Neural cell (in vitro differentiated cells): Measurements from ENCODE around the gene HLF.

Experiments used
- CTCF ChIP-seq: fragments of 450-650 bp; IDR thresholded peaks from 2 replicates; pipeline ENCODE4 v1.5.1; 2014; ENCODE audit warnings: antibody characterized with exemption, mild to moderate bottlenecking, moderate library complexity; ENCODE audit not compliant: poor library complexity, severe bottlenecking
- EP300 ChIP-seq: fragments of 450-650 bp; conservative IDR thresholded peaks from 2 replicates; pipeline ENCODE4 v1.6.1; 2014; ENCODE audit warnings: antibody characterized with exemption, mild to moderate bottlenecking, moderate library complexity; ENCODE audit not compliant: poor library complexity, severe bottlenecking
- EZH2 ChIP-seq: fragments of 200-600, 300-800 bp; shearing (Covaris generic), sonication (generic); IDR thresholded peaks from 2 replicates; pipeline ENCODE4 v1.6.1; 2014; ENCODE audit warnings: antibody characterized with exemption, low read length, borderline replicate concordance, mild to moderate bottlenecking; ENCODE audit not compliant: insufficient read depth, poor library complexity, severe bottlenecking
- MXI1 ChIP-seq: fragments of 450-650 bp; conservative IDR thresholded peaks from 2 replicates; pipeline ENCODE4 v1.6.1; 2014; ENCODE audit warnings: antibody characterized with exemption, mild to moderate bottlenecking; ENCODE audit not compliant: poor library complexity, severe bottlenecking
- POLR2AphosphoS5 ChIP-seq: IDR thresholded peaks from 2 replicates; pipeline ENCODE4 v1.6.1; 2012
- RAD21 ChIP-seq: fragments of 450-650 bp; conservative IDR thresholded peaks from 2 replicates; pipeline ENCODE4 v1.6.1; 2014; ENCODE audit warnings: antibody characterized with exemption, mild to moderate bottlenecking, moderate library complexity
- TAF1 ChIP-seq: IDR thresholded peaks from 2 replicates; pipeline ENCODE4 v1.6.1; 2012; ENCODE audit warnings: low read depth

- TF ChIP-seq CTCF (no peak), EZH2 (no peak), POLR2AphosphoS5 (no peak), EP300 (no peak), RAD21 (no peak), TAF1 (no peak), MXI1 (no peak)
Observed at GRCh38 chr17:55298111-55298730, 33.5 kb downstream of the HLF start.
